ENCODE results near the gene RPL41. TPM values are rescaled to one million over a fixed set of nuclear protein-coding genes. Genes with fewer than 3 reads are reported as not detected.
A peak's percentile ranks its signal among the peaks of the same experiment; 100 is the strongest.

The RPL41 gene
- total RNA-seq, 1 donor from 2014 or later, result 3,580 TPM

GRCh38 chr12:56127888-56128669, 11.6 kb downstream of the RPL41 start, which contains the start of gene ESYT1:
ESYT1 (plus strand) TSS chr12:56128267; CDS start chr12:56128320, 53 bp downstream.
- TF ChIP-seq CTCF (IDR thresholded peaks at IDR 0.05), result no peak
- H3K4me1 Mint-ChIP-seq (ENCODE audit: unreplicated experiment), result peaks cover 36% of the 10 kb centered on the region
- H3K36me3 Mint-ChIP-seq (ENCODE audit: unreplicated experiment), result peaks cover 16% of the 10 kb centered on the region
- peak within 1 kb of the TSS; percentile 90 for H3K27ac Mint-ChIP-seq (ENCODE audit: unreplicated experiment)
- H3K27me3 Mint-ChIP-seq (ENCODE audit: unreplicated experiment), result no peaks in the 10 kb centered on the region
- peak within 1 kb of the TSS; percentile 98 for H3K4me3 Mint-ChIP-seq (ENCODE audit: unreplicated experiment)
- DNase-seq (ENCODE audit: extremely low spot score, unreplicated experiment), result peak; percentile 99
- H3K9me3 Mint-ChIP-seq (ENCODE audit: unreplicated experiment), result no peaks in the 10 kb centered on the region

GRCh38 chr12:56128670-56129205, 12.3 kb downstream of the RPL41 start:
- Mint-ChIP-seq H3K4me3 (ENCODE audit: unreplicated experiment) (peak overlapping the region; percentile 98), H3K27ac (ENCODE audit: unreplicated experiment) (peak overlapping the region; percentile 90)
- no peak for TF ChIP-seq CTCF (IDR thresholded peaks at IDR 0.05)

GRCh38 chr12:56129206-56129941, 12.9 kb downstream of the RPL41 start:
- peaks cover 26% of the 10 kb centered on the region for H3K36me3 Mint-ChIP-seq (ENCODE audit: unreplicated experiment)
- H3K9me3 Mint-ChIP-seq (ENCODE audit: unreplicated experiment), result no peaks in the 10 kb centered on the region
- peaks cover 36% of the 10 kb centered on the region for H3K4me1 Mint-ChIP-seq (ENCODE audit: unreplicated experiment)
- TF ChIP-seq CTCF (IDR thresholded peaks at IDR 0.05), result no peak
- H3K27ac Mint-ChIP-seq (ENCODE audit: unreplicated experiment), result peak overlapping the region; percentile 90
- H3K4me3 Mint-ChIP-seq (ENCODE audit: unreplicated experiment), result peak overlapping the region; percentile 98
- no peaks in the 10 kb centered on the region for H3K27me3 Mint-ChIP-seq (ENCODE audit: unreplicated experiment)
- peak; percentile 87 for DNase-seq (ENCODE audit: extremely low spot score, unreplicated experiment)

More at GRCh38 chr12:56128670-56129205, 12.3 kb downstream of the RPL41 start:
- Mint-ChIP-seq H3K27me3 (ENCODE audit: unreplicated experiment) (no peaks in the 10 kb centered on the region), H3K4me1 (ENCODE audit: unreplicated experiment) (peaks cover 36% of the 10 kb centered on the region), H3K9me3 (ENCODE audit: unreplicated experiment) (no peaks in the 10 kb centered on the region), H3K36me3 (ENCODE audit: unreplicated experiment) (peaks cover 22% of the 10 kb centered on the region)
- DNase-seq (ENCODE audit: extremely low spot score, unreplicated experiment), result no peak

- TF ChIP-seq CTCF (IDR thresholded peaks at IDR 0.05), result no peak
- Mint-ChIP-seq H3K36me3 (ENCODE audit: unreplicated experiment) (peaks cover 27% of the 10 kb centered on the region), H3K27ac (ENCODE audit: unreplicated experiment) (peak overlapping the region; percentile 90), H3K4me3 (ENCODE audit: unreplicated experiment) (peak overlapping the region; percentile 98), H3K9me3 (ENCODE audit: unreplicated experiment) (no peaks in the 10 kb centered on the region), H3K27me3 (ENCODE audit: unreplicated experiment) (no peaks in the 10 kb centered on the region), H3K4me1 (ENCODE audit: unreplicated experiment) (peaks cover 36% of the 10 kb centered on the region)
- no peak for DNase-seq (ENCODE audit: extremely low spot score, unreplicated experiment)
Measured at GRCh38 chr12:56129942-56130495, 13.6 kb downstream of the RPL41 start.

Measured in osteocyte (in vitro differentiated cells).